ENCODE measurements around the gene SLC16A5. TPM values are rescaled to one million over a fixed set of nuclear protein-coding genes. Genes with fewer than 3 reads are reported as not detected.

Gene SLC16A5, protein sequence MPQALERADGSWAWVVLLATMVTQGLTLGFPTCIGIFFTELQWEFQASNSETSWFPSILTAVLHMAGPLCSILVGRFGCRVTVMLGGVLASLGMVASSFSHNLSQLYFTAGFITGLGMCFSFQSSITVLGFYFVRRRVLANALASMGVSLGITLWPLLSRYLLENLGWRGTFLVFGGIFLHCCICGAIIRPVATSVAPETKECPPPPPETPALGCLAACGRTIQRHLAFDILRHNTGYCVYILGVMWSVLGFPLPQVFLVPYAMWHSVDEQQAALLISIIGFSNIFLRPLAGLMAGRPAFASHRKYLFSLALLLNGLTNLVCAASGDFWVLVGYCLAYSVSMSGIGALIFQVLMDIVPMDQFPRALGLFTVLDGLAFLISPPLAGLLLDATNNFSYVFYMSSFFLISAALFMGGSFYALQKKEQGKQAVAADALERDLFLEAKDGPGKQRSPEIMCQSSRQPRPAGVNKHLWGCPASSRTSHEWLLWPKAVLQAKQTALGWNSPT
- total RNA-seq: 8.8 and 16.9 TPM in 2 replicates

GRCh38 chr17:75087558-75088453, at the start of gene SLC16A5:
Gene SLC16A5 (plus strand): TSS chr17:75087954. CDS start chr17:75093637, 5,683 bp downstream.

DNA sequence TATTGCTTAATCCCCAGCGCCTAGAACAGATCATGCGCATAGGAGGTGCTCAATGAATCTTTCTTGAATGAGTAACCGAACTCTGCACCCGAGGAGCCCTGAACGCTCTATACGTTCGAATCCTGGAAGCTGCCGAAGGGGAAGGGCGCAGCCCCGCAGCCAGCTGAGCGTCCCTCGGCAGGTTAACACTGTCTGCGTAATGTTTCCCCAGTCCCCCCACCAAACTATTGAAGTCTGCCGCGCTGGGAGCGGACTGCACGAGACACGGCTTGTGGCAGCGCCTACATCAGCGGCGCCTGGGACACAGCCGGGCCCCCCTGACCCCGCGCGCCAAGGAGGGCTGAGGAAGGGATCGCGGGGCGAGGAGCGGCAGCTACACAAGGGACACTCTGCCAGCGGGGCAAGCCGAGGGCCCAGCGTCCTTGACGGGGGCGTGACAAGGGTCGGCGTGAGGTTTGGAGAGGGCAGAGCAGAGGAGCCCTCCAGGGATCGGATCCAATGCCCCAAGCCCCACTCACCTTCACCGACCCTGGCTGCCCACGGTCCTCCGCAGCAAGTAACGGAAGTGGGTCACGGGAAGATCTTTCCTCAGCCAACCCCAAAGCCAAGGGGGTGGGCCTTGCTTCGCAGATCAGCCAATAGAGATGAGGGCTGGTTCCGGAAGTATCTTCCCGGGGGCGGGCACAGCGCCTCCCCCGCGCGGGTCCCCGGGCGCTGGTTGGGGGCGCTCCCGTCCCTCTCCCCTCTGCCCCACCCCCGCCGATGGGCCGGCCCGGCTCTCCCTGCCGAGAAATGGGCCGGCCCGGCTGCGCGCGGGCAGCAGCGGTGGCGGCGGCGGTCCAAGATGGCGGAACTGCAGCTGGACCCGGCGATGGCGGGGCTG, 41.1 kb upstream of the SLC16A5 start, which contains the start of the genes ATP5PD and KCTD2:
TSS of gene ATP5PD (minus strand) at position 563 of the 883 bp plus-strand sequence. CDS start 4,319 bp downstream, outside the sequence.
TSS of gene KCTD2 (plus strand) at position 819 of the 883 bp plus-strand sequence. CDS start at position 845, 26 bp downstream.

DNA sequence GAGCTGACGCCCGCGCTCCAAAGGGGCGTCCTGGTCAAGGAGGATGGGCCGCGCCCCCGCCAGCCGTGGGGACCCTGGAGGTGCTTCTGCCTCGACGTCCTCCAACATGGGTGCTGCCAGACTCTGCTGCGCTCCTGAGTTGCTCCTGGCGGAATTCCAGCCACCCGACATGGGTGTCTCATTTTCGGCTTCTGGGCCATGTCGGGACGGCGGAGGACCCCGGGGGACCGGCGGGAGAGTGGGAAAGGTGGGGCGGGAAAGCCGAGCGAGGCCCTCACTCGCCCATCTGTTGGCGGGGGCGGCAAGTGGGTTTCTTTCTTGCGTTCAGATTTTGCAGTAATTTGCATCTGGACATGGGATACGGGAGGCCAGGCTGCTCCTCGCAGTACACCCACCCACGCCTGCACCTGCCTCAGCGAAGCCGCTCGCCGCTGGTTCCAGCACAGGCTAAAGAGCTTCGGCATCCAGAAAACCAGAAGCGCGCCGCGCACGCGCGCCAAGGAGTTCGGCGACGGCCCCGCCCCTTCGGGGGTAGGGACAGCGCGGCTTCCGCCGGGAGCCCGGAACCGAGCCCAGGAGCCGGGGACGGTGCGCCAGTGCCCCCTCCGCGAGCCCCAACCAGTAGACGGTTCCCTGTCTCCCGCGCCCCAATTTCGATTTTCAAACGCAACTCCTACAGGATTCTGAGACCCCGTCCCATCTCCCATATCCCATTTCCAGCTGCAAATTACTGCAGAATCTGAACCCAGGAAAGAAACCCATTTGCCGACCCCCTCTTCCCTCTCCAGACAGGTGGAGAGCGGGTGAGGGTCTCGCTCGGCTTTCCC, 21.9 kb downstream of the SLC16A5 start, which contains the start of gene ARMC7:
TSS of gene ARMC7 (plus strand) at position 563 of the 827 bp plus-strand sequence. CDS start 320 bp downstream, outside the sequence.

GRCh38 chr17:75131278-75132017, 43.7 kb downstream of the SLC16A5 start, which contains the start of gene NT5C:
Gene NT5C (minus strand): TSS chr17:75131742. CDS start chr17:75131707, 35 bp downstream.

DNA sequence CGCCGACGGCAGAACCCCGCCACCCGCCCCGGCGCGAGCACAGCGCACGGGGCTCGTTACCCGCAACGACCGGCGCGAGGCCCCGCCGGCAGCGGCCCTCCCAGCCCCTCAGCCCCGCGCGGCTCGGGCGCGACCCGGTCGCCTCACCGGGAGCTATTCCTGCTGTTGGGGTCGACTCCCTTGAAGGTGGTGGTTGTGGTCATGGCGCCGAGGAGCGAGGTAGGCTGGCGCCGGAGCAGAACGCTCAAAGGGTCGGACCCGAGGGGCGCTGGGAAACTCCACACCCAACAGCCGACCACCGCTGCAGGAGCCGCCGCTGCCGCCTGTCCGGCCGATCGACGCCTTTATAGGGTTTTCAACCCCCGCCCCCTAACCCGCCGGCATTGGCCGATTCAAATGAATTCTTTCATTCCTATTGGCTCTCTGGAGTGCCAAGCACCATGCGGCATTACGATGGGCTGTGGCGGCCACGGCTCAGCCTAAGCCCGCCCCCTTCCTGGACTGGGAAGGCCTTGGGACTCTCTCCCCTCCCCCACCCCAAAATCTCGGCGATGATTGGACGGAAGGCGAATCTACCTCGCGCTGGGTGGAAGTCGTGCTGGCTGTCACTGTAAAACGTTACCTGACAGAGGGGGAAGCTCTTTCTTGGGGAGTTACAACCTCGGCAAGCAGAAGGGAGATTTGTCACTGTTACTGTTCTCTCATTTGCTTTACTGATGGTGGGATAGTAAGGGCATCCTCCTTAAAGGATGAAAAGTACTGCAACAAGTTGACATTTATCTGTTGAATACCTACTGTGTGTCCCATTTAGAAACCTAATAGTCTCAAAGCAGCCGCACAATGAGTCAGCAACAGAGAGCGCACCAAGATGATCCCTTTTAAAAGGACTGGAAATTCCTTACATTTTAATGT, 66.7 kb downstream of the SLC16A5 start, which contains the start of gene JPT1:
TSS of gene JPT1 (minus strand) at position 318 of the 912 bp plus-strand sequence. CDS start at position 203, 115 bp downstream.

Other genes starting within 250 kb of the SLC16A5 start
- under 0.01 TPM in 1 of 2 replicates, not detected in the other for gene GRIN2C, start 228.1 kb upstream of the SLC16A5 start, total RNA-seq
- gene FDXR, start 215.0 kb upstream of the SLC16A5 start, total RNA-seq: 56.5 and 64.3 TPM in 2 replicates
- not detected in 2 replicates for gene FADS6, start 194.3 kb upstream of the SLC16A5 start, total RNA-seq
- not detected in 2 replicates for gene USH1G, start 164.7 kb upstream of the SLC16A5 start, total RNA-seq
- not detected in 2 replicates for gene OTOP2, start 163.7 kb upstream of the SLC16A5 start, total RNA-seq
- not detected in 2 replicates for gene OTOP3, start 152.1 kb upstream of the SLC16A5 start, total RNA-seq
- gene HID1, start 115.2 kb upstream of the SLC16A5 start, total RNA-seq: 12.3 and 21.7 TPM in 2 replicates
- gene CDR2L, start 100.3 kb upstream of the SLC16A5 start, total RNA-seq: 13.4 and 18.8 TPM in 2 replicates
- gene MRPL58, start 75.3 kb upstream of the SLC16A5 start, total RNA-seq: 45.1 and 46.4 TPM in 2 replicates
- 221 and 285 TPM in 2 replicates for gene ATP5PD, start 41.0 kb upstream of the SLC16A5 start, total RNA-seq
- gene KCTD2, start 40.7 kb upstream of the SLC16A5 start, total RNA-seq: 10.1 and 13.2 TPM in 2 replicates
- 1.6 and 2.0 TPM in 2 replicates for gene ARMC7, start 22.0 kb downstream of the SLC16A5 start, total RNA-seq
- 28.1 and 57.2 TPM in 2 replicates for gene NT5C, start 43.8 kb downstream of the SLC16A5 start, total RNA-seq
- gene JPT1, start 66.6 kb downstream of the SLC16A5 start, total RNA-seq: 225 and 262 TPM in 2 replicates
- gene SUMO2, start 95.0 kb downstream of the SLC16A5 start, total RNA-seq: 137 and 147 TPM in 2 replicates
- gene NUP85, start 117.7 kb downstream of the SLC16A5 start, total RNA-seq: 42.9 and 45.9 TPM in 2 replicates
- 8.4 and 10.6 TPM in 2 replicates for gene GGA3, start 173.7 kb downstream of the SLC16A5 start, total RNA-seq
- gene MRPS7, start 173.9 kb downstream of the SLC16A5 start, total RNA-seq: 82.8 and 85.8 TPM in 2 replicates
- 10.4 and 13.4 TPM in 2 replicates for gene MIF4GD, start 183.3 kb downstream of the SLC16A5 start, total RNA-seq
- gene SLC25A19, start 201.5 kb downstream of the SLC16A5 start, total RNA-seq: 12.3 and 17.6 TPM in 2 replicates

Measured in epithelial cell of umbilical artery (primary cell).